GM23248 (cell line): Measurements from ENCODE around the gene WFDC1. TPM values are rescaled to one million over a fixed set of nuclear protein-coding genes. Genes with fewer than 3 reads are reported as not detected.

ENCODE experiments used
- DNase-seq: peaks from one replicate; pipeline ENCODE4 v3.0.0-alpha.2; 2015
- H2AFZ ChIP-seq: fragments of 200-600 bp; sonication (generic); 2 replicates; pipeline ENCODE4 v1.6.1; 2016; ENCODE audit warnings: antibody characterized with exemption
- H3F3A ChIP-seq: fragments of 200-600 bp; sonication (generic); 2 replicates; pipeline ENCODE4 v1.6.1; 2016; ENCODE audit warnings: mild to moderate bottlenecking, antibody characterized with exemption, mixed run types; ENCODE audit not compliant: insufficient read depth
- H3K27ac ChIP-seq: fragments of 200-600 bp; sonication (generic); 2 replicates; pipeline ENCODE4 v1.5.1; 2016; ENCODE audit warnings: mild to moderate bottlenecking
- H3K27me3 ChIP-seq: fragments of 200-600 bp; sonication (generic); replicated peaks from 2 replicates; pipeline ENCODE4 v1.6.1; 2016; ENCODE audit warnings: mild to moderate bottlenecking; ENCODE audit not compliant: insufficient read depth
- H3K36me3 ChIP-seq: fragments of 200-600 bp; sonication (generic); 2 replicates; pipeline ENCODE4 v1.6.1; 2016; ENCODE audit warnings: low read depth, mild to moderate bottlenecking
- H3K4me1 ChIP-seq: fragments of 200-600 bp; sonication (generic); 2 replicates; pipeline ENCODE4 v1.6.1; 2016; ENCODE audit warnings: mild to moderate bottlenecking; ENCODE audit not compliant: insufficient read depth
- H3K4me2 ChIP-seq: fragments of 200-600 bp; sonication (generic); one replicate; pipeline ENCODE4 v1.6.1; 2016; ENCODE audit warnings: mild to moderate bottlenecking; ENCODE audit not compliant: unreplicated experiment
- H3K4me3 ChIP-seq: fragments of 200-600 bp; sonication (generic); 2 replicates; pipeline ENCODE4 v1.5.1; 2016; ENCODE audit warnings: mild to moderate bottlenecking
- H3K79me2 ChIP-seq: fragments of 200-600 bp; sonication (generic); 2 replicates; pipeline ENCODE4 v1.6.1; 2016; ENCODE audit warnings: mild to moderate bottlenecking; ENCODE audit not compliant: insufficient read depth
- H3K9ac ChIP-seq: fragments of 200-600 bp; sonication (generic); 2 replicates; pipeline ENCODE4 v1.6.1; 2016; ENCODE audit warnings: mild to moderate bottlenecking
- H3K9me2 ChIP-seq: fragments of 200-600 bp; sonication (generic); 2 replicates; pipeline ENCODE4 v1.6.1; 2016; ENCODE audit warnings: mixed run types, mild to moderate bottlenecking, moderate library complexity; ENCODE audit not compliant: insufficient read depth
- H3K9me3 ChIP-seq: fragments of 200-600 bp; sonication (generic); one replicate; pipeline ENCODE4 v1.6.1; 2017; ENCODE audit warnings: low read depth
- H4K20me1 ChIP-seq: fragments of 200-600 bp; sonication (generic); 2 replicates; pipeline ENCODE4 v1.6.0; 2016; ENCODE audit not compliant: insufficient read depth
- EZH2 ChIP-seq: fragments of 200-600 bp; sonication (generic); IDR thresholded peaks from 2 replicates; pipeline ENCODE4 v1.6.1; 2018; ENCODE audit warnings: antibody characterized with exemption, mild to moderate bottlenecking; ENCODE audit not compliant: insufficient read depth, poor library complexity, severe bottlenecking
- EZH2phosphoT487 ChIP-seq: fragments of 200-600 bp; sonication (generic); IDR thresholded peaks from 2 replicates; pipeline ENCODE4 v1.6.1; 2018; ENCODE audit warnings: antibody characterized with exemption, moderate library complexity, mild to moderate bottlenecking, low read depth; ENCODE audit not compliant: insufficient read depth
- WGBS, 2 experiments: methylation state at CpG; one replicate each; pipeline ENCODE4 v1.1.6; 2015 to 2017; ENCODE audit warnings: low lambda C conversion rate in 2 of 2, low coverage in 1 of 2; ENCODE audit errors: missing lambda C conversion rate in 2 of 2; 5-methylcytosine and 5-hydroxymethylcytosine counted together
- in situ Hi-C: fragments of 300-500 bp; cut with MboI; formaldehyde crosslinking; loops from 2 replicates; pipeline ENCODE4 v1.15.0; 2020
- polyA plus RNA-seq: library from polyadenylated mRNA; unstranded; fragments of >200 nt; fragmentation: Nextera tagmentation; extraction: Ambion mirVana; gene quantifications from 2 replicates; pipeline ENCODE4 v1.2.1, GENCODE V29; 2016
- total RNA-seq: library from RNA; depleted of rRNA; stranded (reverse); fragments of >200 nt; shearing (Covaris generic); gene quantifications from 2 replicates; pipeline ENCODE4 v1.2.3, GENCODE V29; 2014

WFDC1 gene
- total and polyA plus RNA-seq, 2 experiments from 2014 or later = 0.35 to 0.76 TPM

GRCh38 chr16:84262031-84262430 is 32.6 kb upstream of the WFDC1 start:
- Histone ChIP-seq H2AFZ (no peak overlapping the region), H3K36me3 (no peaks in the 10 kb centered on the region), H3K9me2 (no peaks in the 10 kb centered on the region), H4K20me1 (no peaks in the 10 kb centered on the region), H3K27ac (no peak overlapping the region), H3K4me1 (no peaks in the 10 kb centered on the region), H3K79me2 (no peaks in the 10 kb centered on the region), H3K27me3 (peaks cover 13% of the 10 kb centered on the region), H3K9me3 (no peaks in the 10 kb centered on the region), H3F3A (no peaks in the 10 kb centered on the region), H3K9ac (no peak overlapping the region), H3K4me3 (no peak overlapping the region), H3K4me2 (no peak overlapping the region)
- in situ Hi-C loops = no loop called here
- no peak for DNase-seq
- WGBS, 2 experiments = 39 to 48% methylated on average over 4 of the region's 4 CpGs
- TF ChIP-seq EZH2phosphoT487 (no peak), EZH2 (no peak)

- 88 to 89% methylated on average over 3 of the region's 3 CpGs for WGBS, 2 experiments
- TF ChIP-seq EZH2 (no peak), EZH2phosphoT487 (no peak)
- H3K9me3 ChIP-seq = no peaks in the 10 kb centered on the region
Measured at GRCh38 chr16:84262939-84263338, 31.7 kb upstream of the WFDC1 start.

GRCh38 chr16:84266451-84266850 is 28.2 kb upstream of the WFDC1 start:
- peak overlapping the region; percentile 55; the same call in 1 of the 2 replicates for H2AFZ ChIP-seq
- peaks cover 33% of the 10 kb centered on the region; the same call in 1 of the 2 replicates for H3K27me3 ChIP-seq
- TF ChIP-seq EZH2 (no peak), EZH2phosphoT487 (no peak)
- no peak overlapping the region for H3K27ac ChIP-seq
- peak; percentile 62 for DNase-seq
- H3F3A ChIP-seq = no peaks in the 10 kb centered on the region
- H3K4me1 ChIP-seq = no peaks in the 10 kb centered on the region
- no peaks in the 10 kb centered on the region for H4K20me1 ChIP-seq
- H3K9me2 ChIP-seq = no peaks in the 10 kb centered on the region
- H3K4me2 ChIP-seq = no peak overlapping the region
- no peak overlapping the region for H3K4me3 ChIP-seq
- in situ Hi-C loops = no loop called here
- H3K79me2 ChIP-seq = no peaks in the 10 kb centered on the region
- WGBS, 2 experiments = 24 to 25% methylated on average over 4 of the region's 4 CpGs
- no peaks in the 10 kb centered on the region for H3K36me3 ChIP-seq
- no peaks in the 10 kb centered on the region for H3K9me3 ChIP-seq
- no peak overlapping the region for H3K9ac ChIP-seq

More at GRCh38 chr16:84262939-84263338, 31.7 kb upstream of the WFDC1 start:
- H3K79me2 ChIP-seq = no peaks in the 10 kb centered on the region
- H3K4me3 ChIP-seq = no peak overlapping the region
- H3K36me3 ChIP-seq = no peaks in the 10 kb centered on the region
- H3F3A ChIP-seq = no peaks in the 10 kb centered on the region
- no peak overlapping the region for H3K27ac ChIP-seq
- no peaks in the 10 kb centered on the region for H3K4me1 ChIP-seq
- DNase-seq = no peak
- H3K4me2 ChIP-seq = no peak overlapping the region
- no peaks in the 10 kb centered on the region for H4K20me1 ChIP-seq
- no peaks in the 10 kb centered on the region for H3K9me2 ChIP-seq
- H3K27me3 ChIP-seq = peaks cover 11% of the 10 kb centered on the region
- H2AFZ ChIP-seq = no peak overlapping the region
- H3K9ac ChIP-seq = no peak overlapping the region
- in situ Hi-C loops = no loop called here

- in situ Hi-C loops = no loop called here
Measured at GRCh38 chr16:84267380-84267779, 27.3 kb upstream of the WFDC1 start.

More at GRCh38 chr16:84267380-84267779, 27.3 kb upstream of the WFDC1 start:
- Histone ChIP-seq H3K9me2 (no peaks in the 10 kb centered on the region), H4K20me1 (no peaks in the 10 kb centered on the region), H3K4me1 (no peaks in the 10 kb centered on the region), H3K36me3 (no peaks in the 10 kb centered on the region), H3K4me2 (no peak overlapping the region), H3K9me3 (no peaks in the 10 kb centered on the region), H3K4me3 (no peak overlapping the region), H3K27ac (no peak overlapping the region), H2AFZ (no peak overlapping the region), H3K27me3 (peaks cover 34% of the 10 kb centered on the region), H3K79me2 (no peaks in the 10 kb centered on the region), H3K9ac (no peak overlapping the region), H3F3A (no peaks in the 10 kb centered on the region)
- TF ChIP-seq EZH2 = no peak
- TF ChIP-seq EZH2phosphoT487 = no peak
- DNase-seq = no peak
- 55 to 58% methylated on average over 4 of the region's 4 CpGs for WGBS, 2 experiments
